HG03354 (cell line): ENCODE results near the gene SLC30A7.
A peak's percentile ranks its signal among the peaks of the same experiment; 100 is the strongest.
"Not testable (repeated sequence)": the region's sequence is repeated elsewhere in the genome, so short reads cannot be mapped to it uniquely, and the experiment has no call there.

Source experiments
- ATAC-seq: cut with Tn5 transposase; IDR thresholded peaks from one replicate; pipeline ENCODE4 v1.9.1; 2021; ENCODE audit warnings: mild to moderate bottlenecking; ENCODE audit not compliant: unreplicated experiment, poor library complexity, severe bottlenecking

The SLC30A7 gene

GRCh38 chr1:100931716-100932115 is 35.8 kb downstream of the SLC30A7 start:
- ATAC-seq = no peak

- ATAC-seq = not testable (repeated sequence)
Measured at GRCh38 chr1:100933555-100933954, 37.7 kb downstream of the SLC30A7 start.

GRCh38 chr1:100936194-100936967 is 40.5 kb downstream of the SLC30A7 start:
- no peak for ATAC-seq

- no peak for ATAC-seq
Measured at GRCh38 chr1:100941098-100941527, 45.2 kb downstream of the SLC30A7 start.

- no peak for ATAC-seq
Measured at GRCh38 chr1:100941580-100942216, 45.8 kb downstream of the SLC30A7 start.

- no peak for ATAC-seq
Measured at GRCh38 chr1:100942304-100943046, 46.6 kb downstream of the SLC30A7 start.

- ATAC-seq = no peak
Measured at GRCh38 chr1:100943533-100943932, 47.6 kb downstream of the SLC30A7 start.

GRCh38 chr1:100946064-100946463 is 50.2 kb downstream of the SLC30A7 start:
- ATAC-seq = not testable (repeated sequence)

- ATAC-seq = not testable (repeated sequence)
Measured at GRCh38 chr1:100947816-100948215, 51.9 kb downstream of the SLC30A7 start.

GRCh38 chr1:100948721-100949405 is 53.0 kb downstream of the SLC30A7 start:
- ATAC-seq = not testable (repeated sequence)

- peak; percentile 97 for ATAC-seq
Measured at GRCh38 chr1:100949515-100950158, 53.7 kb downstream of the SLC30A7 start.

GRCh38 chr1:100950337-100950736 is 54.4 kb downstream of the SLC30A7 start:
- ATAC-seq = no peak

GRCh38 chr1:100950781-100951180 is 54.9 kb downstream of the SLC30A7 start:
- no peak for ATAC-seq

- no peak for ATAC-seq
Measured at GRCh38 chr1:100952104-100952745, 56.3 kb downstream of the SLC30A7 start.

GRCh38 chr1:100952970-100953369 is 57.1 kb downstream of the SLC30A7 start:
- ATAC-seq = not testable (repeated sequence)

GRCh38 chr1:100953960-100954730 is 58.3 kb downstream of the SLC30A7 start:
- no peak for ATAC-seq

GRCh38 chr1:100955322-100955721 is 59.4 kb downstream of the SLC30A7 start:
- no peak for ATAC-seq

GRCh38 chr1:100959502-100960060 is 63.7 kb downstream of the SLC30A7 start:
- ATAC-seq = no peak
